B cell (primary cell): ENCODE measurements around the gene CTIF.

Source experiments
- EZH2 ChIP-seq: IDR thresholded peaks from 2 replicates; pipeline ENCODE4 v1.6.1; 2012; ENCODE audit warnings: borderline replicate concordance, low read depth, mild to moderate bottlenecking, moderate library complexity, low read length; ENCODE audit not compliant: insufficient read depth, poor library complexity, severe bottlenecking
- TF ChIP-seq, protein P1 (sequence below): fragments of 200-600 bp; IDR thresholded peaks from one replicate; pipeline ENCODE4 v1.8.0; 2022; ENCODE audit warnings: antibody characterized with exemption, mild to moderate bottlenecking

DNA sequence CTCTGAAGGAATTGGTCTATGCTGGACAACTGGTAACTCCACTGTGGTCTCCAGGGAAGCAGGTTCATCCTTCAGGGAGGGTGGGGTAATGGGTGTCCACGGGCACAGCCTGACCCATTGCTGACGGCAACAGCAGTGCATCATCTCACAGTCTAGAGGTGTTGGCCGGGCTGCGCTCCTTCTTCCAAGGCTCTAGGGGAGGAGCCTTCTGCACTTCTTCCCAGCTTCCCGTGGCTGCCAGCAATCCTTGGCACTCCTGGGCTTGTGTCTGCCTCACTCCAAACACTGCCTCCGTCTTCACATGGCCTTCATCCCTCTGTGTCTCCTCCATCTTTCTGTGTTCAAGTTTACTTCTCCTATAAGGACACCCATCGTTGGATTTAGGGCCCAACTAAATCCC lies 166.2 kb downstream of the CTIF start:
- TF ChIP-seq, protein P1, sequence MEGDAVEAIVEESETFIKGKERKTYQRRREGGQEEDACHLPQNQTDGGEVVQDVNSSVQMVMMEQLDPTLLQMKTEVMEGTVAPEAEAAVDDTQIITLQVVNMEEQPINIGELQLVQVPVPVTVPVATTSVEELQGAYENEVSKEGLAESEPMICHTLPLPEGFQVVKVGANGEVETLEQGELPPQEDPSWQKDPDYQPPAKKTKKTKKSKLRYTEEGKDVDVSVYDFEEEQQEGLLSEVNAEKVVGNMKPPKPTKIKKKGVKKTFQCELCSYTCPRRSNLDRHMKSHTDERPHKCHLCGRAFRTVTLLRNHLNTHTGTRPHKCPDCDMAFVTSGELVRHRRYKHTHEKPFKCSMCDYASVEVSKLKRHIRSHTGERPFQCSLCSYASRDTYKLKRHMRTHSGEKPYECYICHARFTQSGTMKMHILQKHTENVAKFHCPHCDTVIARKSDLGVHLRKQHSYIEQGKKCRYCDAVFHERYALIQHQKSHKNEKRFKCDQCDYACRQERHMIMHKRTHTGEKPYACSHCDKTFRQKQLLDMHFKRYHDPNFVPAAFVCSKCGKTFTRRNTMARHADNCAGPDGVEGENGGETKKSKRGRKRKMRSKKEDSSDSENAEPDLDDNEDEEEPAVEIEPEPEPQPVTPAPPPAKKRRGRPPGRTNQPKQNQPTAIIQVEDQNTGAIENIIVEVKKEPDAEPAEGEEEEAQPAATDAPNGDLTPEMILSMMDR: no peak
- no peak for TF ChIP-seq EZH2
